DND-41 (cell line): ENCODE data around the gene IDH1.

Source experiments
- CTCF ChIP-seq: IDR thresholded peaks from 2 replicates; pipeline ENCODE4 v1.5.1; 2012; ENCODE audit warnings: borderline replicate concordance, low read length, moderate library complexity, mild to moderate bottlenecking; ENCODE audit not compliant: poor library complexity, severe bottlenecking; ENCODE audit errors: extremely low read depth
- EZH2 ChIP-seq: IDR thresholded peaks from 3 replicates; pipeline ENCODE4 v1.6.1; 2012; ENCODE audit warnings: borderline replicate concordance, low read depth, mild to moderate bottlenecking, moderate library complexity, low read length, inconsistent platforms; ENCODE audit not compliant: severe bottlenecking

DNA sequence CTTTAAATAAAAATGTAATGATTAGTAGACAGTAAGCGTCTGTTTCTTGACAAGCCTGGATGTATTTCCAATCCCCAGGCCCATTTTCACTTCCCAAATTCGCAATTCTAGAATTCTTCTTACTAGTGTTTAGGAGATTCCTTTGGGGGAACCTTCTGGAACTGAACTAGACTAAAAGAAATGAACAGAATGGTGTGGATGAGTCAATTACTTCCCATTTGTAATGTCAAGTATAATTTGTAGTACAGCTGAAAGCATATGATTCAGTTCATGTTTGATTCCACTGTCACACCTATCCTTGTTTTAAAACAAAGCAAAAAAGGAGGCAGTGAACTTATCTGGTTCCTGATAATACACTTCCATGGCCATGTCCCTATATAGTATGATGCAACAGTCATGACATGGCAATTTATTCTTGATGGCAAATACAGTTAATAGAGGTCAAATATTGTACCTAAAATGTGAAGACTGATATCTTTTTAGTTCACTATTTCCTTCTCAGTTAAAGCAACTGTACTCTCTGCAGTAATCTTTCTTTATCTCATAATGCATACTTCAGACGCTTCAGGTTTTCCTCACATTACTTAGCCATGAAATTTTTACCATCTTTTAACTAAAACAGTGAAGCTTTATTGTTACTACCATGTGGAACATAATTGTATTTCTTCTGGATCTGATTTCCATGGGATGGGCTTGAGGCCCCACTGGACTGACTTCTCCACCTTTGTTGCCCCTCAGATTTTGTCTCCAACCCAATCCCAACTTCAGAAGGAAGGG is 2.0 kb downstream of the IDH1 start:
- TF ChIP-seq CTCF: no peak
- TF ChIP-seq EZH2: no peak
